AG09309 (cell line): ENCODE measurements around the gene CASP4.

Experiments used
- DNase-seq: peaks from one replicate; pipeline ENCODE4 v3.0.0-alpha.2; 2010; ENCODE audit warnings: low read depth
- H3K4me3 ChIP-seq: 2 replicates; pipeline ENCODE4 v1.5.1; 2011; ENCODE audit warnings: mild to moderate bottlenecking, low read depth, low read length, moderate library complexity; ENCODE audit not compliant: control insufficient read depth
- TF ChIP-seq, protein P1 (sequence below): IDR thresholded peaks from 2 replicates; pipeline ENCODE4 v1.5.1; 2011; ENCODE audit warnings: mild to moderate bottlenecking, low read depth, low read length, inconsistent platforms; ENCODE audit not compliant: insufficient read depth, control insufficient read depth; ENCODE audit errors: missing control alignments

Gene CASP4

GRCh38 chr11:104999721-105000120 lies 31.3 kb upstream of the CASP4 start:
- TF ChIP-seq, protein P1, sequence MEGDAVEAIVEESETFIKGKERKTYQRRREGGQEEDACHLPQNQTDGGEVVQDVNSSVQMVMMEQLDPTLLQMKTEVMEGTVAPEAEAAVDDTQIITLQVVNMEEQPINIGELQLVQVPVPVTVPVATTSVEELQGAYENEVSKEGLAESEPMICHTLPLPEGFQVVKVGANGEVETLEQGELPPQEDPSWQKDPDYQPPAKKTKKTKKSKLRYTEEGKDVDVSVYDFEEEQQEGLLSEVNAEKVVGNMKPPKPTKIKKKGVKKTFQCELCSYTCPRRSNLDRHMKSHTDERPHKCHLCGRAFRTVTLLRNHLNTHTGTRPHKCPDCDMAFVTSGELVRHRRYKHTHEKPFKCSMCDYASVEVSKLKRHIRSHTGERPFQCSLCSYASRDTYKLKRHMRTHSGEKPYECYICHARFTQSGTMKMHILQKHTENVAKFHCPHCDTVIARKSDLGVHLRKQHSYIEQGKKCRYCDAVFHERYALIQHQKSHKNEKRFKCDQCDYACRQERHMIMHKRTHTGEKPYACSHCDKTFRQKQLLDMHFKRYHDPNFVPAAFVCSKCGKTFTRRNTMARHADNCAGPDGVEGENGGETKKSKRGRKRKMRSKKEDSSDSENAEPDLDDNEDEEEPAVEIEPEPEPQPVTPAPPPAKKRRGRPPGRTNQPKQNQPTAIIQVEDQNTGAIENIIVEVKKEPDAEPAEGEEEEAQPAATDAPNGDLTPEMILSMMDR, result no peak
- no peak overlapping the region for H3K4me3 ChIP-seq
- no peak for DNase-seq

GRCh38 chr11:104997288-104997687 lies 28.9 kb upstream of the CASP4 start:
- TF ChIP-seq, protein P1, result peak; percentile 13
- H3K4me3 ChIP-seq, result no peak overlapping the region
- no peak for DNase-seq

DNA sequence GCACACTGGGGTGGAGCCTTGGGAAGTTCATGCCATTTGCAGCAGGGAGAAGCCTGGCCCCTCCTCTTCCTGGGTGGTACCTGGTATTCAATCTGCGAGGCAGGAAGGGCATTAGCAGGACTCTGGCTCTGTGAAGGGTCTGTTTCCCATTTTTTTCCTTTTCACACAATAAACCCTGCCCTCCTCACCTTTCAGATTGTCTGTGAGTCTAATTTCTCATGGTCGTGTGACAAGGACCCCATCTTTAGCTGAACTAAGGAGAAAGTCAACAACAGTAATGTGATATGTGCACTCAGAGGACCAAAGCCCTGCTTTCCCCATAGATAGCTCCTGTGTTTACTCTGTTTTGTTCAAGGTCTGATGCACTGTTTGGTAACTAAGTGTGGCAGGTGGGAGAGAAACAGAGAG lies 26.6 kb upstream of the CASP4 start:
- no peak overlapping the region for H3K4me3 ChIP-seq
- no peak for DNase-seq
- TF ChIP-seq, protein P1, result no peak

- no peak overlapping the region for H3K4me3 ChIP-seq
- TF ChIP-seq, protein P1, result no peak
- DNase-seq, result no peak
Observed at GRCh38 chr11:104992781-104993180, 24.4 kb upstream of the CASP4 start.

- DNase-seq, result no peak
- no peak overlapping the region for H3K4me3 ChIP-seq
- TF ChIP-seq, protein P1, result no peak
Observed at GRCh38 chr11:104991994-104992393, 23.6 kb upstream of the CASP4 start.

- DNase-seq, result no peak
- H3K4me3 ChIP-seq, result no peak overlapping the region
- TF ChIP-seq, protein P1, result no peak
Observed at GRCh38 chr11:104984808-104985207, 16.4 kb upstream of the CASP4 start.

DNA sequence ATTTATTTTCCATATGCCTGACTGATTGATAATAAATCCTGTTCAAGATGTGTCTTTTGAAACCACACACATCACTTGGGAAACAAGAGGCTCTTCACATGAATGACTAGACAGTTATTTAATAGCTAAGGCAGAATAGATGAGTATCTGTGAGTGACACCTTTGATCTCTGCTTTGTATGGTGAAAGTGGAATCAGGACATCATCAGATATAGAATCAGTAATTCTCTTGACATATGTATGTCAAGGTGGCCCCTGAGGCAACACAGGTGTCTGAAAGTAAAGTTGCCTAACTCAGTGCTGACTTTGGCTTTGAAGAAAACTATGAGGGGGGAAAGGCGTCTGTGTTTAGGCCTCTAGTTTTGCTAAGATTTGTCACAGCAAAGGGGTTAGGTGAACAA lies 11.5 kb upstream of the CASP4 start:
- TF ChIP-seq, protein P1, result no peak
- DNase-seq, result no peak
- no peak overlapping the region for H3K4me3 ChIP-seq
